Measurements from ENCODE around the gene FHIT.

The FHIT gene

DNA sequence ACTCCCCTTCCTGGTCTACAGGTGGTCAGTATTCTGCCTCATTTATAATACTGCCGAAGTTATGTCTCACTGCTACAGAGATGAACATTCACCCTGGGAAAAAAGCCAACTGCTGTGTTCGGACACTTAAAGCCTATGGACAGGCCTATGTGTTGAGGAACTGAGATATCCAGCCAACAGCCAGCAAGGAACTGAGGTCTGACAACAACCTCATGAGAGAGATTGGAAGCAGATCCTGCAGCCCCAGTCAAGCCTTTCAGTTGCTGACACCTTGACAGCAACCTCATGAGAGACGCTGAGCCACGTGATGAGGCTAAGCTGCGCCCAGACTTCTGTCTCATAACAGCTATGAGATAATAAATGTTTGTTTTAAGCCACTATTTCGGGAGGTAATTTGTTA is 18.2 kb upstream of the FHIT start:
- H3K4me3 ChIP-seq (ENCODE audit: low read length) = no peak overlapping the region
- no peaks in the 10 kb centered on the region for H3K79me2 ChIP-seq (ENCODE audit: control insufficient read depth, low read length)
- TF ChIP-seq EZH2phosphoT487 (IDR thresholded peaks at IDR 0.05; ENCODE audit: borderline replicate concordance, low read length) = no peak
- TF ChIP-seq, protein P1, sequence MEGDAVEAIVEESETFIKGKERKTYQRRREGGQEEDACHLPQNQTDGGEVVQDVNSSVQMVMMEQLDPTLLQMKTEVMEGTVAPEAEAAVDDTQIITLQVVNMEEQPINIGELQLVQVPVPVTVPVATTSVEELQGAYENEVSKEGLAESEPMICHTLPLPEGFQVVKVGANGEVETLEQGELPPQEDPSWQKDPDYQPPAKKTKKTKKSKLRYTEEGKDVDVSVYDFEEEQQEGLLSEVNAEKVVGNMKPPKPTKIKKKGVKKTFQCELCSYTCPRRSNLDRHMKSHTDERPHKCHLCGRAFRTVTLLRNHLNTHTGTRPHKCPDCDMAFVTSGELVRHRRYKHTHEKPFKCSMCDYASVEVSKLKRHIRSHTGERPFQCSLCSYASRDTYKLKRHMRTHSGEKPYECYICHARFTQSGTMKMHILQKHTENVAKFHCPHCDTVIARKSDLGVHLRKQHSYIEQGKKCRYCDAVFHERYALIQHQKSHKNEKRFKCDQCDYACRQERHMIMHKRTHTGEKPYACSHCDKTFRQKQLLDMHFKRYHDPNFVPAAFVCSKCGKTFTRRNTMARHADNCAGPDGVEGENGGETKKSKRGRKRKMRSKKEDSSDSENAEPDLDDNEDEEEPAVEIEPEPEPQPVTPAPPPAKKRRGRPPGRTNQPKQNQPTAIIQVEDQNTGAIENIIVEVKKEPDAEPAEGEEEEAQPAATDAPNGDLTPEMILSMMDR (IDR thresholded peaks at IDR 0.05; ENCODE audit: low read depth, low read length, poor library complexity, severe bottlenecking) = no peak

DNA sequence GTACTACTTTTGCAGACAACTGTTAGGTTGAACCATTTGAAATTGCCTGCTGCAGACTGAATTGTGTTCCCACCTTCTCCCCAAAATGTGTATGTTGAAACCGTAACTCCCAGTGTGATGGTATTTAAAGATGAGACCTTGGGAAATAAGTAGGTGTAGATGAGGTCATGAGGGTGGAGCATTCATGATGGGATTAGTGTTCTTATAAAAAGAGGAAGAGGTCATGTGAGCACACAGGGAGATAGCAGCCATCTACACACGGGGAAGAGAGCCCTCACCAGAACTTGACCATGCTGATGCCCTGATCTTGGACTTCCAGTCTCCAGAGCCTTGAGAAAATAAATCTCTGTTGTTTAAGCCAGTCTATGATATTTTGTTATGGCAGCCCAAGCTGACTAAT is 17.4 kb upstream of the FHIT start:
- TF ChIP-seq EZH2phosphoT487 (IDR thresholded peaks at IDR 0.05; ENCODE audit: borderline replicate concordance, low read length) = no peak
- TF ChIP-seq, protein P1 (IDR thresholded peaks at IDR 0.05; ENCODE audit: low read depth, low read length, poor library complexity, severe bottlenecking) = no peak
- Histone ChIP-seq H3F3A (ENCODE audit: control insufficient read depth, insufficient read depth) (no peaks in the 10 kb centered on the region), H3K9me2 (replicated peaks; ENCODE audit: control insufficient read depth, low read length) (no peaks in the 10 kb centered on the region), H3K27ac (ENCODE audit: low read depth, low read length) (no peak overlapping the region), H3K27me3 (ENCODE audit: control insufficient read depth, low read length) (no peaks in the 10 kb centered on the region), H3K9me3 (ENCODE audit: control insufficient read depth, insufficient read depth, low read length) (no peaks in the 10 kb centered on the region), H3K36me3 (ENCODE audit: control insufficient read depth, low read length) (no peaks in the 10 kb centered on the region), H3K4me1 (ENCODE audit: control insufficient read depth, low read length) (no peaks in the 10 kb centered on the region), H3K4me3 (ENCODE audit: low read length) (no peak overlapping the region), H4K20me1 (ENCODE audit: control insufficient read depth, insufficient read depth, low read depth, low read length) (no peaks in the 10 kb centered on the region), H3K79me2 (ENCODE audit: control insufficient read depth, low read length) (no peaks in the 10 kb centered on the region), H3K4me2 (ENCODE audit: low read length) (no peak overlapping the region)

More for the DNA sequence above, 18.2 kb upstream of the FHIT start:
- Histone ChIP-seq H3K9me2 (replicated peaks; ENCODE audit: control insufficient read depth, low read length) (no peaks in the 10 kb centered on the region), H3K27ac (ENCODE audit: low read depth, low read length) (no peak overlapping the region), H3K36me3 (ENCODE audit: control insufficient read depth, low read length) (no peaks in the 10 kb centered on the region), H4K20me1 (ENCODE audit: control insufficient read depth, insufficient read depth, low read depth, low read length) (no peaks in the 10 kb centered on the region), H3K4me1 (ENCODE audit: control insufficient read depth, low read length) (no peaks in the 10 kb centered on the region), H3F3A (ENCODE audit: control insufficient read depth, insufficient read depth) (no peaks in the 10 kb centered on the region), H3K27me3 (ENCODE audit: control insufficient read depth, low read length) (no peaks in the 10 kb centered on the region), H3K4me2 (ENCODE audit: low read length) (no peak overlapping the region), H3K9me3 (ENCODE audit: control insufficient read depth, insufficient read depth, low read length) (no peaks in the 10 kb centered on the region)

DNA sequence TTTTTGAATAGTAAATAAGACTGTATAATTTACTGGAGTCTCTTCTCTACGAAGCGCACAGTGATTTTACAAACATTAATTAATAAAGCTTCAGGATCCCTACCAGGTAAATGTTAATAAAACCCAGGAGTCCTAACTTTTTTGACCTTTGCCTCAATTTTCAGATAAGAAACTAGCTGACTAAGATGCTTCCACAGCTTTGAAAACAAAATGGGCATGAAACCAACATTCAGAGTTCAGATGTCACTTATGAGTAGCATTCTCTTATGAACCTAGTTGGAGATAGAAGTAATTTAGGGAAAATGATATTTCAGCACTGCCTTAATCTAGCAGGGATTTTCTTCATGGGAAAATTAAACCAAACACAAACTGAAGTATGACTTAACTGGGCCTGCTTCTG is 13.0 kb upstream of the FHIT start:
- H3K27ac ChIP-seq (ENCODE audit: low read depth, low read length) = no peak overlapping the region
- H3K36me3 ChIP-seq (ENCODE audit: control insufficient read depth, low read length) = no peaks in the 10 kb centered on the region
- H3K4me3 ChIP-seq (ENCODE audit: low read length) = no peak overlapping the region
- no peaks in the 10 kb centered on the region for H4K20me1 ChIP-seq (ENCODE audit: control insufficient read depth, insufficient read depth, low read depth, low read length)
- no peaks in the 10 kb centered on the region for H3K27me3 ChIP-seq (ENCODE audit: control insufficient read depth, low read length)
- H3K4me1 ChIP-seq (ENCODE audit: control insufficient read depth, low read length) = no peaks in the 10 kb centered on the region
- no peaks in the 10 kb centered on the region for H3K9me3 ChIP-seq (ENCODE audit: control insufficient read depth, insufficient read depth, low read length)
- TF ChIP-seq, protein P1 (IDR thresholded peaks at IDR 0.05; ENCODE audit: low read depth, low read length, poor library complexity, severe bottlenecking) = no peak
- TF ChIP-seq EZH2phosphoT487 (IDR thresholded peaks at IDR 0.05; ENCODE audit: borderline replicate concordance, low read length) = no peak
- no peaks in the 10 kb centered on the region for H3K79me2 ChIP-seq (ENCODE audit: control insufficient read depth, low read length)
- no peaks in the 10 kb centered on the region for H3F3A ChIP-seq (ENCODE audit: control insufficient read depth, insufficient read depth)
- no peak overlapping the region for H3K4me2 ChIP-seq (ENCODE audit: low read length)
- no peaks in the 10 kb centered on the region for H3K9me2 ChIP-seq (replicated peaks; ENCODE audit: control insufficient read depth, low read length)

DNA sequence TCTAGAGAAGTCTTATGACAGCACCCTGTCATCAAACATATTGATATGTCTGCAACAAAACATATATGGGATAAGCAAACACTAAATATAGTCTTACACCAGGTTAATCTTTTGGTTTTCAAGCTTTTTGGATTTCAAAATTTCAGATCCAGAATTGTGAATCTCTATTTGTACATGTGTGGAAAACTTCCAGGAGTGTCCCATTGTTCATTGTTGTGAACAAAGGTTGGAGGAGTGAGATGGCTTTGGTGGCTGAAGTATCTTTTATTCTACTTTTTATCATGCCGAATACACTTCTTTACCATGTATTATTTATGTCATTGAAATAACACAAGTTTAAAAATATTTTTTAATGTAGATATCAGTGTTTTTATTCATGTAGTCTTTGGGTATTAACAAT is 5.9 kb upstream of the FHIT start:
- H3K36me3 ChIP-seq (ENCODE audit: control insufficient read depth, low read length) = no peaks in the 10 kb centered on the region
- H3K4me1 ChIP-seq (ENCODE audit: control insufficient read depth, low read length) = peaks cover 9% of the 10 kb centered on the region
- H3K9me2 ChIP-seq (replicated peaks; ENCODE audit: control insufficient read depth, low read length) = no peaks in the 10 kb centered on the region
- H3K27me3 ChIP-seq (ENCODE audit: control insufficient read depth, low read length) = no peaks in the 10 kb centered on the region
- H3K9me3 ChIP-seq (ENCODE audit: control insufficient read depth, insufficient read depth, low read length) = no peaks in the 10 kb centered on the region
- no peaks in the 10 kb centered on the region for H4K20me1 ChIP-seq (ENCODE audit: control insufficient read depth, insufficient read depth, low read depth, low read length)
- TF ChIP-seq, protein P1 (IDR thresholded peaks at IDR 0.05; ENCODE audit: low read depth, low read length, poor library complexity, severe bottlenecking) = no peak
- no peak for TF ChIP-seq EZH2phosphoT487 (IDR thresholded peaks at IDR 0.05; ENCODE audit: borderline replicate concordance, low read length)
- H3K4me2 ChIP-seq (ENCODE audit: low read length) = no peak overlapping the region
- no peak overlapping the region for H3K4me3 ChIP-seq (ENCODE audit: low read length)
- no peak overlapping the region for H3K27ac ChIP-seq (ENCODE audit: low read depth, low read length)
- H3K79me2 ChIP-seq (ENCODE audit: control insufficient read depth, low read length) = no peaks in the 10 kb centered on the region
- H3F3A ChIP-seq (ENCODE audit: control insufficient read depth, insufficient read depth) = no peaks in the 10 kb centered on the region
